ENCODE measurements around the gene KHDC1L. TPM values are rescaled to one million over a fixed set of nuclear protein-coding genes. Genes with fewer than 3 reads are reported as not detected.
"Not testable (repeated sequence)": the region's sequence is repeated elsewhere in the genome, so short reads cannot be mapped to it uniquely, and the experiment has no call there.

KHDC1L gene
- total and polyA plus RNA-seq, 4 donors, result 0.66 TPM; not detected in 3

GRCh38 chr6:73193302-73193701, 32.0 kb downstream of the KHDC1L start:
- intact Hi-C loops (cut with DNase I); DNase-seq: not testable (repeated sequence)
- 93 to 100% methylated on average over 4 of the region's 4 CpGs for WGBS, 2 donors

DNA sequence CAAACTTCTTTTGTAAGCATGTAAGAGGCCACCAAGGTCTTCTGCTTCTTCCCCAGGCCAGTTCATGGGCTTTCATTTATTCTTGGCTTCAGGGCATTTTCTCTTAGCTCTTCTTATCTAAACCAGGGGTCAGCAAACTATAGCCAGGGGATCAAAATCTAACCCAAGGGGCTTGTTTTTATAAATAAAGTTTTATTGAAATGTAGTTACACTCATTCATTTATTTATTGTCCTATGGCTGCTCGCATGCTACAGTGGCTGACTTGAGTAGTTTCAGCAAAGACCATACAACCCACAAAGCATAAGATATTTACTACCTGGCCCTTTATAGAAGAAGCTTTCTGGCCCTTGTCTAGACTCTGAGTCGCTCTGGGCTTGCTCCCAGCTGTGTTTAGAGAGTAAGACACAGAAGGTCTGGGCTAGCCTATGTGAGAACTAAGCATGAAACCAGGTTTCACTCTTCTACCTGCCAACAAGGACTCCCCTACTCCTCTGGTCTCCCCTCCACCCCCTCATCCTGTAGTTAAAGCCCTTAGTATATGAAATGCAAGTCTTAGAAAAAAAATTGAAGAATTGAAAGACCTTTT, 43.2 kb downstream of the KHDC1L start:
- no peak for ATAC-seq (ENCODE audit: low FRiP score)
- H3K4me1 ChIP-seq (ENCODE audit: control insufficient read depth in 1 of 2, insufficient read depth in 2 of 2, low read length in 2 of 2), result no peaks in the 10 kb centered on the region
- H3K27ac ChIP-seq (ENCODE audit: low read depth in 1 of 2, low read length in 2 of 2), result no peak overlapping the region
- H3K27me3 ChIP-seq (ENCODE audit: control insufficient read depth in 1 of 2, insufficient read depth in 2 of 2, low read length in 1 of 2), result no peaks in the 10 kb centered on the region
- H3K9me3 ChIP-seq (ENCODE audit: control insufficient read depth, low read length), result no peaks in the 10 kb centered on the region
- intact Hi-C loops (cut with DNase I), result loop anchor here (5.0 kb wide), 1 partner anchor 770 kb away; no protein-coding TSS in a partner anchor
- WGBS, 2 donors, result 87 to 90% methylated on average over 2 of the region's 2 CpGs
- no peak for DNase-seq
- no peaks in the 10 kb centered on the region for H3K36me3 ChIP-seq (ENCODE audit: control insufficient read depth in 1 of 2, insufficient read depth in 2 of 2, low read length in 1 of 2)
- no peak overlapping the region for H3K4me3 ChIP-seq (ENCODE audit: low read length in 2 of 2)

More at GRCh38 chr6:73193302-73193701, 32.0 kb downstream of the KHDC1L start:
- not testable (repeated sequence) for H3K4me1 ChIP-seq (ENCODE audit: control insufficient read depth in 1 of 2, insufficient read depth in 2 of 2, low read length in 2 of 2); H3K36me3 ChIP-seq (ENCODE audit: control insufficient read depth in 1 of 2, insufficient read depth in 2 of 2, low read length in 1 of 2); ATAC-seq (ENCODE audit: low FRiP score); H3K4me3 ChIP-seq (ENCODE audit: low read length in 2 of 2); H3K27me3 ChIP-seq (ENCODE audit: control insufficient read depth in 1 of 2, insufficient read depth in 2 of 2, low read length in 1 of 2); H3K27ac ChIP-seq (ENCODE audit: low read depth in 1 of 2, low read length in 2 of 2); H3K9me3 ChIP-seq (ENCODE audit: control insufficient read depth, low read length)

GRCh38 chr6:73180763-73181619, 44.3 kb downstream of the KHDC1L start:
- no peaks in the 10 kb centered on the region for H3K4me1 ChIP-seq (ENCODE audit: control insufficient read depth in 1 of 2, insufficient read depth in 2 of 2, low read length in 2 of 2)
- no peak overlapping the region for H3K27ac ChIP-seq (ENCODE audit: low read depth in 1 of 2, low read length in 2 of 2)
- peak; percentile 81 for ATAC-seq (ENCODE audit: low FRiP score)
- no peaks in the 10 kb centered on the region for H3K27me3 ChIP-seq (ENCODE audit: control insufficient read depth in 1 of 2, insufficient read depth in 2 of 2, low read length in 1 of 2)
- no peaks in the 10 kb centered on the region for H3K9me3 ChIP-seq (ENCODE audit: control insufficient read depth, low read length)
- intact Hi-C loops (cut with DNase I), result loop anchor here (5.0 kb wide), 1 partner anchor 769 kb away; no protein-coding TSS in a partner anchor
- H3K36me3 ChIP-seq (ENCODE audit: control insufficient read depth in 1 of 2, insufficient read depth in 2 of 2, low read length in 1 of 2), result no peaks in the 10 kb centered on the region
- DNase-seq, result no peak
- WGBS, 2 donors, result 8 to 9% methylated on average over 7 of the region's 7 CpGs
- H3K4me3 ChIP-seq (ENCODE audit: low read length in 2 of 2), result peak overlapping the region in 1 of 2 donors; percentile 52

GRCh38 chr6:73180076-73180738, 45.1 kb downstream of the KHDC1L start:
- no peaks in the 10 kb centered on the region for H3K27me3 ChIP-seq (ENCODE audit: control insufficient read depth in 1 of 2, insufficient read depth in 2 of 2, low read length in 1 of 2)
- ATAC-seq (ENCODE audit: low FRiP score), result no peak
- intact Hi-C loops (cut with DNase I), result loop anchor here (5.0 kb wide), 1 partner anchor 768 kb away; no protein-coding TSS in a partner anchor
- DNase-seq, result no peak
- H3K36me3 ChIP-seq (ENCODE audit: control insufficient read depth in 1 of 2, insufficient read depth in 2 of 2, low read length in 1 of 2), result no peaks in the 10 kb centered on the region
- no peaks in the 10 kb centered on the region for H3K4me1 ChIP-seq (ENCODE audit: control insufficient read depth in 1 of 2, insufficient read depth in 2 of 2, low read length in 2 of 2)
- no peak overlapping the region for H3K4me3 ChIP-seq (ENCODE audit: low read length in 2 of 2)
- H3K27ac ChIP-seq (ENCODE audit: low read depth in 1 of 2, low read length in 2 of 2), result no peak overlapping the region
- WGBS, 2 donors, result 79% methylated on average over 6 of the region's 6 CpGs
- H3K9me3 ChIP-seq (ENCODE audit: control insufficient read depth, low read length), result no peaks in the 10 kb centered on the region

GRCh38 chr6:73177221-73177944, 47.9 kb downstream of the KHDC1L start:
- ATAC-seq (ENCODE audit: low FRiP score) (no peak), DNase-seq (no peak)
- Histone ChIP-seq H3K9me3 (ENCODE audit: control insufficient read depth, low read length) (no peaks in the 10 kb centered on the region), H3K27me3 (ENCODE audit: control insufficient read depth in 1 of 2, insufficient read depth in 2 of 2, low read length in 1 of 2) (no peaks in the 10 kb centered on the region), H3K4me3 (ENCODE audit: low read length in 2 of 2) (no peak overlapping the region), H3K36me3 (ENCODE audit: control insufficient read depth in 1 of 2, insufficient read depth in 2 of 2, low read length in 1 of 2) (no peaks in the 10 kb centered on the region), H3K4me1 (ENCODE audit: control insufficient read depth in 1 of 2, insufficient read depth in 2 of 2, low read length in 2 of 2) (no peaks in the 10 kb centered on the region), H3K27ac (ENCODE audit: low read depth in 1 of 2, low read length in 2 of 2) (no peak overlapping the region)
- WGBS, 2 donors, result 83 to 84% methylated on average over 5 of the region's 5 CpGs
- intact Hi-C loops (cut with DNase I), result loop anchor here in 1 of 2 donors (5.0 kb wide), 1 partner anchor 560 kb away; no protein-coding TSS in a partner anchor

DNA sequence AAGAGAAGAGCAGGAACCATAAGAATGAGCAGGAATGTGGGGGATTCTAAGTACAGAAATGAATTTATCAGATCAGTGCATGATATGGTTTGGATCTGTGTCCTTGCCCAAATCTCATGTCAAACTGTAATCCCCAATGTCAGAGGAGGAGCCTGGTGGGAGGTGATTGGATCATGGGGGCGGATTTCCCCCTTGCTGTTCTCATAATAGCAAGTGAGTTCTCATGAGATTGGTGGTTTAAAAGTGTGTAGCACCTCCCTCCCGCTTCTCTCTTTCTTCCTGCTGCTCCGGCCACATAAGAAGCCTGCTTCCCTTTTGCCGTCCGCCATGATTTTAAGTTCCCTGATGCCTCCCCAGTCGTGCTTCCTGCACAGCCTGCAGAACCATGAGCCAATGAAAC, 49.2 kb downstream of the KHDC1L start:
- DNase-seq (no peak), ATAC-seq (ENCODE audit: low FRiP score) (no peak)
- Histone ChIP-seq H3K27me3 (ENCODE audit: control insufficient read depth in 1 of 2, insufficient read depth in 2 of 2, low read length in 1 of 2) (no peaks in the 10 kb centered on the region), H3K4me1 (ENCODE audit: control insufficient read depth in 1 of 2, insufficient read depth in 2 of 2, low read length in 2 of 2) (no peaks in the 10 kb centered on the region), H3K36me3 (ENCODE audit: control insufficient read depth in 1 of 2, insufficient read depth in 2 of 2, low read length in 1 of 2) (no peaks in the 10 kb centered on the region), H3K27ac (ENCODE audit: low read depth in 1 of 2, low read length in 2 of 2) (no peak overlapping the region), H3K4me3 (ENCODE audit: low read length in 2 of 2) (no peak overlapping the region), H3K9me3 (ENCODE audit: control insufficient read depth, low read length) (no peaks in the 10 kb centered on the region)
- WGBS, 2 donors, result 86 to 96% methylated on average over 6 of the region's 6 CpGs
- intact Hi-C loops (cut with DNase I), result loop anchor here in 1 of 2 donors (5.0 kb wide), 1 partner anchor 559 kb away; no protein-coding TSS in a partner anchor

GRCh38 chr6:73174646-73175045, 50.6 kb downstream of the KHDC1L start:
- DNase-seq, result no peak
- H3K27me3 ChIP-seq (ENCODE audit: control insufficient read depth in 1 of 2, insufficient read depth in 2 of 2, low read length in 1 of 2), result no peaks in the 10 kb centered on the region
- no peak for ATAC-seq (ENCODE audit: low FRiP score)
- intact Hi-C loops (cut with DNase I), result loop anchor here in 1 of 2 donors (5.0 kb wide), 1 partner anchor 557 kb away; no protein-coding TSS in a partner anchor
- no peaks in the 10 kb centered on the region for H3K36me3 ChIP-seq (ENCODE audit: control insufficient read depth in 1 of 2, insufficient read depth in 2 of 2, low read length in 1 of 2)
- H3K4me3 ChIP-seq (ENCODE audit: low read length in 2 of 2), result no peak overlapping the region
- no peaks in the 10 kb centered on the region for H3K9me3 ChIP-seq (ENCODE audit: control insufficient read depth, low read length)
- 96% methylated on average over 4 of the region's 4 CpGs for WGBS, 2 donors
- no peaks in the 10 kb centered on the region for H3K4me1 ChIP-seq (ENCODE audit: control insufficient read depth in 1 of 2, insufficient read depth in 2 of 2, low read length in 2 of 2)
- H3K27ac ChIP-seq (ENCODE audit: low read depth in 1 of 2, low read length in 2 of 2), result no peak overlapping the region
